T47D (cell line): ENCODE measurements around the gene GRIN2C.

Source experiments
- DNase-seq, 2 experiments: peaks; one replicate each; pipeline versions ENCODE4 v3.0.0 to v3.0.0-alpha.2; 2011 to 2012; ENCODE audit warnings: low read depth in 1 of 2, low spot score in 1 of 2
- JUND ChIP-seq: IDR thresholded peaks from 2 replicates; pipeline ENCODE4 v1.6.1; 2012; ENCODE audit warnings: low read depth
- in situ Hi-C: cut with HindIII; loops from 2 replicates; pipeline ENCODE4 v1.10.0; 2016; ENCODE audit warnings: low sequenced_read_pairs, low pct_unique_long_range_greater_than_20kb

The GRIN2C gene

GRCh38 chr17:74857191-74857590 lies 2.5 kb downstream of the GRIN2C start:
- in situ Hi-C loops: no loop called here
- no peak for DNase-seq
- no peak for TF ChIP-seq JUND

GRCh38 chr17:74856112-74856511 lies 3.6 kb downstream of the GRIN2C start:
- in situ Hi-C loops: no loop called here
- no peak for DNase-seq
- TF ChIP-seq JUND: no peak

GRCh38 chr17:74855323-74855722 lies 4.4 kb downstream of the GRIN2C start:
- in situ Hi-C loops: no loop called here
- no peak for DNase-seq
- no peak for TF ChIP-seq JUND

- in situ Hi-C loops: no loop called here
- TF ChIP-seq JUND: no peak
Measured at GRCh38 chr17:74854792-74855191, 4.9 kb downstream of the GRIN2C start.

DNA sequence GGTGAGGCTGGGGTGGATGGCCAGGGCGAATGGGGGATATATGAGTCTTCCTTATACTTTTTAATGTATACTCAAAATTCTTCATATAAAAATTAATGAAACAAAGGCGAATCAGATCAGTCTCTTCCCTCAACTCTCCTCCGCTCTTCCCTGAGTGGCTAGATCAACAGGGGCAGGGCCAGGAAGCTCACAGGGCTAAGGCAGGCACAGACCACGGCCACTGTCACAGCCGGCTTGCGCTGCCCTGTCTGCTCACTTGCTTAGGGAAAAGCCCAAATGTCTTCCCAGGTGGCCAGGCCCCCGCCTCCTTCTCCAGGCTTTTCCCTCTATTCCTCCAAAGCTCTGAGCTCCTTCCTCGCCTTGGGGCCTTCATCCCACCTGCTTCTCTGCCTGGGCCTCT lies 6.0 kb downstream of the GRIN2C start:
- in situ Hi-C loops: no loop called here
- no peak for TF ChIP-seq JUND
- DNase-seq: no peak

More at GRCh38 chr17:74854792-74855191, 4.9 kb downstream of the GRIN2C start:
- no peak for DNase-seq

DNA sequence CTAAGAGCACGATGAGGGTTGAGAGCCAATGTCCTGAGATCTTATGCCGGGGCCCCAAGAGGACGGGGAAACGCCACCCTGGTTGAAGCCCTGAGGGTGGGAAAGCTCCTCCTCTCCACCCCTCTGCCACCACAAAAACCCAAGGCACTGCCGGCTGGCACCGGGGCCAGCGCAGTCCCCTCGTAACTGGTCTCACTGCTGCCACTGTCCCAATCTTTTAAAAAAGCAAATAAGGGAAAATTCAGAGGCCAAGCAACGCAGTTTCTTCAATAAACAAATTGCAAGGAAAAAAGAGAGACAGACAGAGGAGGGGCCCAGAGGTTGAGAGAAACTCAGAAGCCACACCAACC lies 6.7 kb downstream of the GRIN2C start:
- in situ Hi-C loops: no loop called here
- DNase-seq: no peak
- TF ChIP-seq JUND: no peak

GRCh38 chr17:74852237-74853047 lies 7.2 kb downstream of the GRIN2C start:
- in situ Hi-C loops: no loop called here
- no peak for TF ChIP-seq JUND
- peak; percentile 94 to 95 for DNase-seq

GRCh38 chr17:74851612-74852236 lies 8.0 kb downstream of the GRIN2C start:
- in situ Hi-C loops: no loop called here
- no peak for TF ChIP-seq JUND
- no peak for DNase-seq

DNA sequence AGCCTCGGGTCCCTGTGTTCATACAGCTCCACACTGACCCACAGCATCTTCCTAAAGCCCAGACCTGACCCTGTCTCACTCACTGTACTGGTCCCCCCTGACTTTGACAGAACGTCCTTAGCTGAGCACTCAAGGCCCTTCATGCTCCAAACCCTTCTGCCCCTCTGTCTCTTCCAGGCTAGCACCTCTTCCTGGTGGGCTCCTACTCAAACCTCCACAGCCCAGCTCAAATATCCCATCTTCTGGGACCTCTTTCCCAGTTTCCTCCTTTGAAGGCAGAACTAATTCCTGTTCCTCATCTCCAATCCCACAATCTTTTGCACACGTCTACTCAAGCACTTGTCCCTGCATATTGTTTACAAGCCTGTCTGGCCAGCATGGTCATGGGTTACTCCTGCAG lies 8.8 kb downstream of the GRIN2C start:
- in situ Hi-C loops: no loop called here
- DNase-seq: no peak
- TF ChIP-seq JUND: no peak

DNA sequence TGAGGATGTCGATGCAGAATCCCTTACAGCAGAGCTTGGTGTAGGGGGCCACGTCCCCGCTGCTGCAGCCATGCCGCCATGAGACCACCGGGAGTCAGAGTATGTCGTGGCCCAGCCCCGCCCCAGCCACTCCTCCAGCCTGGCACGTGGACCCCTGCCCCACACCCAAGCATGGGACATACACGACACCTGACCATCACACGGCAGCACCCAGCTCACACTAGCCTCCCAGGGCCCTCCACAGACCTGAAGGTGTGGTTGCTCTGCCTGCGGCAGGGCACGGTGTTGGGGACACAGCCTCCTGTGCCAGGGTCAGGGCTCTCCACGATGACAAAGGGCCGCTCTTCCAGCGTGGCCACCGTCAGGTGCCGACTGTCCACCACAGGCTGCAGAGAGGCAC lies 9.4 kb downstream of the GRIN2C start:
- in situ Hi-C loops: no loop called here
- no peak for TF ChIP-seq JUND
- DNase-seq: no peak

DNA sequence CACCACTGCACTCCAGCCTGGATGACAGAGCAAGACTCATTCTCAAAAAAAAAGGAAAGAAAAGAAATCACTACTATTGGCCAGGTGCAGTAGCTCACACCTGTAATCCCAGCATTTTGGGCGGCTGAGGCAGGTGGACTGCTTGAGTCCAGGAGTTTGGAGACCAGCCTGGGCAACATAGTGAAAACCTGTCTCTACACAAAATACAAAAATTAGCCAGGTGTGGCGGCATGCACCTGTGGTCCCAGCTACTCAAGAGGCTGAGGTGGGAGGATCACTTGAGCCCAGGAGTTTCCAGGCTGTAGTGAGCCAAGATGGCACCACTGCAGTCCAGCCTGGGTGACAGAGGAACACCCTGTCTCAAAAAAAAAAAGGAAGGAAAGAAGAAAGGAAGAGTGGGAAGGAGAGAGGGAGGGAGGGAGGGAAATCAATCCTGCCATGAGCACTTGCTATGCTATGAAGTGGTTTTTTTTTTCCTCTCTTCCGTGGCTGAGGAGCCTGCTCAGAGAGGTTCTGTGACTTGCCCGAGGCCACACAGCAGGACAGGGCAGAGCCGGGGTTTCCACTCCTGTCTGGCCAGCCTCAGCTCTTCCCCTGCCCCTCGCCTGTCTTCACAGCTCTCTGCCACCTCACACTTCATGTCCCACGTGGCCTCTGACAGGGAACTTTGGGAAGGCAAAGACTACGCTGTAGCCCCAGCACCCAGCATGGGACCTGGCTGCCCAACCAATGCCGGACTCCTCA lies 10.9 kb downstream of the GRIN2C start:
- no peak for TF ChIP-seq JUND
- no peak for DNase-seq
- in situ Hi-C loops: no loop called here

DNA sequence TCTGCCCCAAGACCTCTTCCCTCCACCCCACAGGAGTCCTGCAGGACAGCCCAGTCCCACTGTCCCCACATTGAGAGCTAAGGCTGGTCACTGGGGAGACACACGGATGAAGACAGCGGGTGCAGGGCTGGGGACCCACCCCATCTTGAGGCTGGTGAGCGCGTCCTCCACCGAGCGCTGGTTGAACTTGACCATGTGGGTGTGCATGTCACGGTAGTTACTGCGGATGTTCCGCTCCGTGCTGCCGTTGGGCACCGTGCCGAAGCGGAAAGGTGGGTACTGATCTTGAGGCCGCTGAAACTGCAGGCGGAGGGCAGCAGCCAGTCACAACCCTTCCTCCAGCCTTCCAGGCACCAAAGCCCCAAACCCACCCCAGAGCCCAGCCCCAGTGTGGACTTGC lies 13.1 kb downstream of the GRIN2C start:
- no peak for TF ChIP-seq JUND
- in situ Hi-C loops: no loop called here
- no peak for DNase-seq

- no peak for TF ChIP-seq JUND
- DNase-seq: no peak
- in situ Hi-C loops: no loop called here
Measured at GRCh38 chr17:74843352-74843627, 16.4 kb downstream of the GRIN2C start.
